Measurements from ENCODE around the gene LYRM2.

DNA sequence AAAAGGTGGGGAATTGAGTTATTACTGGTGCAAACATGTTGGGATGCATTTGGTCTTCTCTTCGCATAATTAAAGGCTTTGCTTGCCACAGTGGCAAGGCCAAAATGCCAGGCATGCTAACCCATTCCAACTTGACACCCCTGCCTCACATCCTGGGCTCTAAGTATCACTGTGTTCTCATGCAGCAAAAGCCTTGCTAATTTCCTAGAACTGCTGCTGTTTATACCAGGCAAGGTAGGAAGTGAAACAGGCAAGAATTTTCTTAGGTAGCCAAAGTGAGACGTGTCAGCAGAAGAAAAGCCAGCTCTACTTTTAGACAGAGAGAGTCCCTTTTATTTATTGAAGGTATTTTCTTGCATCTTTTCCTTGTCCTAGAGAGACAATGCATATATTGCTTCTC, 41.2 kb downstream of the LYRM2 start:
- TF ChIP-seq POLR2A (IDR thresholded peaks at IDR 0.05), result no peak
- TF ChIP-seq, protein P1, sequence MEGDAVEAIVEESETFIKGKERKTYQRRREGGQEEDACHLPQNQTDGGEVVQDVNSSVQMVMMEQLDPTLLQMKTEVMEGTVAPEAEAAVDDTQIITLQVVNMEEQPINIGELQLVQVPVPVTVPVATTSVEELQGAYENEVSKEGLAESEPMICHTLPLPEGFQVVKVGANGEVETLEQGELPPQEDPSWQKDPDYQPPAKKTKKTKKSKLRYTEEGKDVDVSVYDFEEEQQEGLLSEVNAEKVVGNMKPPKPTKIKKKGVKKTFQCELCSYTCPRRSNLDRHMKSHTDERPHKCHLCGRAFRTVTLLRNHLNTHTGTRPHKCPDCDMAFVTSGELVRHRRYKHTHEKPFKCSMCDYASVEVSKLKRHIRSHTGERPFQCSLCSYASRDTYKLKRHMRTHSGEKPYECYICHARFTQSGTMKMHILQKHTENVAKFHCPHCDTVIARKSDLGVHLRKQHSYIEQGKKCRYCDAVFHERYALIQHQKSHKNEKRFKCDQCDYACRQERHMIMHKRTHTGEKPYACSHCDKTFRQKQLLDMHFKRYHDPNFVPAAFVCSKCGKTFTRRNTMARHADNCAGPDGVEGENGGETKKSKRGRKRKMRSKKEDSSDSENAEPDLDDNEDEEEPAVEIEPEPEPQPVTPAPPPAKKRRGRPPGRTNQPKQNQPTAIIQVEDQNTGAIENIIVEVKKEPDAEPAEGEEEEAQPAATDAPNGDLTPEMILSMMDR (IDR thresholded peaks at IDR 0.05), result no peak
